ENCODE measurements around the gene DDX43.

- TF ChIP-seq CTCF (IDR thresholded peaks at IDR 0.05; ENCODE audit: poor library complexity) (no peak), EZH2 (IDR thresholded peaks at IDR 0.05; ENCODE audit: borderline replicate concordance) (no peak)
These were observed 23.6 kb downstream of the DDX43 start for GRCh38 chr6:73418081-73418741.

All from hepatocyte (in vitro differentiated cells).